Fibroblast of mammary gland (primary cell): ENCODE measurements around the gene TWNK.

Experiments used
- DNase-seq: peaks from one replicate; pipeline ENCODE4 v3.0.0-alpha.2; 2010; ENCODE audit warnings: low read depth
- H3K4me3 ChIP-seq: 2 replicates; pipeline ENCODE4 v1.5.1; 2011; ENCODE audit warnings: low read depth, mild to moderate bottlenecking, low read length, moderate library complexity; ENCODE audit not compliant: control insufficient read depth
- CTCF ChIP-seq: conservative IDR thresholded peaks from 2 replicates; pipeline ENCODE4 v1.5.1; 2011; ENCODE audit warnings: low read depth, low read length, inconsistent platforms; ENCODE audit not compliant: control insufficient read depth, insufficient read depth

The TWNK gene

DNA sequence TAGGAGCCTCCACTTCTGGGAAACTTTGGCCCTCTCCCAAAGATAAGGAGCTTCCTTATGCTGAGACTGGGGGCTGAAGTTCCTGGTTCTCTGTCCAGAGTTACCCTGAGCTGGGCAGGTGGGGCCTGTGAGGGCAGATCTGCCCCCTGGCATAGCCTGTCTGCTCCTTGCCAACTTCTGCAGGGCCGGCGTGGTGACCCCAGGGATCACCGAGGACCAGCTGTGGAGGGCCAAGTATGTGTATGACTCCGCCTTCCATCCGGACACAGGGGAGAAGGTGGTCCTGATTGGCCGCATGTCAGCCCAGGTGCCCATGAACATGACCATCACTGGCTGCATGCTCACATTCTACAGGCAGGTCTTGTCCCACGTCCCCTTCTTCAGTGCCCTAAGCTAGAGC is 48.0 kb downstream of the TWNK start:
- TF ChIP-seq CTCF = no peak
- no peak overlapping the region for H3K4me3 ChIP-seq
- no peak for DNase-seq

- H3K4me3 ChIP-seq = no peak overlapping the region
- no peak for DNase-seq
- no peak for TF ChIP-seq CTCF
These were observed 48.8 kb downstream of the TWNK start for GRCh38 chr10:101035916-101036702.

- H3K4me3 ChIP-seq = no peak overlapping the region
- DNase-seq = no peak
- no peak for TF ChIP-seq CTCF
These were observed 49.4 kb downstream of the TWNK start for GRCh38 chr10:101036726-101037125.

DNA sequence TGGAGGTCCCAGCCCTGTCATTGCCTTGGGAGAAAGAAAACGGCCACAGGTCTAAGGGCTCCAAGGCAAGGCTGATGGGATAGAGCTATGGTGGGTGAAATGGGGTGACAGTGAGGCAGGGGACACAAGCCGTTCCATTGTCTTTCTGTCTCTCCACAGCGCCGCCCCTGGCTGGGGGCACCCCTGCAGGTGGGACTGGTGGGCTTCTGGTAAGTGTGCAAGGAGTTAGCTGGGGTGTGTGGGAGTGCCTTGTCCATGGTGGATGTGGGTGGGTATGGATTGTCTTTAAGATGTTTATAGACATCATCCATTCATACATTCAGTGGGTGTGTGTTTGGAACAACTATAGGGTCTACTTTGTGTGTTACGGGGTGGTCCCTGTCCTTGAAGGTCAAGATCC is 51.1 kb downstream of the TWNK start:
- TF ChIP-seq CTCF = no peak
- no peak for DNase-seq
- no peak overlapping the region for H3K4me3 ChIP-seq

DNA sequence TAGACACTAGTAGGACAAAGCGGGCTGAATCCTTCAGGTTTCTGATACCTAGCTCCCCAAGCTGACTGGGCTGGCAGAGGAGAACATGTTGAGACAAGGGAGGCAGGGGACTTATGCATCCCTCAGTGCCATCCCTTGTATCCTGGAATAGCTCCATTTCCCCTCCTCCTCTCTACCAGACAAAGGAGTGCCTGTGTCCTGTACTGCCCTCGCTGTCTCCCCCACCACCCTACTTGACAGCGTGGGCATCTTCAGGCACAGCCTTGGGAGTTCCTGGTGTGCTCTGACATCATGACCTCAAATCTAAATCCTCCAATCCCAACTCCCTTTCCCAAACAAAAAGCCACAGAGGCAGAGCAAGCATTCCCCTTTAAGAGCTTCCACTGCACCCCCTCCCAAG is 52.7 kb downstream of the TWNK start:
- DNase-seq = no peak
- H3K4me3 ChIP-seq = no peak overlapping the region
- TF ChIP-seq CTCF = no peak

- TF ChIP-seq CTCF = no peak
- no peak for DNase-seq
- no peak overlapping the region for H3K4me3 ChIP-seq
These were observed 53.5 kb downstream of the TWNK start for GRCh38 chr10:101040851-101041250.
